NCI-H2107 (cell line): ENCODE data around the gene NTRK3.

Source experiments
- DNase-seq: peaks from one replicate; lab custom pipeline; 2025; lab: John Stamatoyannopoulos, UW

NTRK3 gene

GRCh38 chr15:88120026-88120425, 136.5 kb downstream of the NTRK3 start:
- no peak for DNase-seq

GRCh38 chr15:88118741-88119140, 137.8 kb downstream of the NTRK3 start:
- no peak for DNase-seq

DNA sequence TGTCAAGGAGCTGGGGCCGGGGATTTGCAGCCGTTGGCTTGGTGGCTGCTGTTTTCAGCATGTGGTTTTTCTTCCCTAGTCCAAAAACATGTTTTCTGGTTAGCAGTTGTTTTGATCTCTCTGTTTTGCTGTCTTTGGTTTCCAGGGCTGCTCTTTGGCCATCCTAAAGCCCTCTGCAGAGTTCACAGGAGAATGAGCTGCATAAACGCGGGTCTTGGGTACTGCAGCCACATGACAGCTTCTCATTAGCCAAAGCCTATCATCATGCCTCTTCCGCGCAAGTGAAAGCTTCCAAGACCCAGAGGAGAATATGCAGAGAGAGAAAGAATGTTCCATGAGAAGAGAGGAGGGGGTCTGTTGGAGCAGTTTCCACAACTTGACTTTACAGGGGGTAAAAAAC, 138.5 kb downstream of the NTRK3 start:
- DNase-seq, result no peak

DNA sequence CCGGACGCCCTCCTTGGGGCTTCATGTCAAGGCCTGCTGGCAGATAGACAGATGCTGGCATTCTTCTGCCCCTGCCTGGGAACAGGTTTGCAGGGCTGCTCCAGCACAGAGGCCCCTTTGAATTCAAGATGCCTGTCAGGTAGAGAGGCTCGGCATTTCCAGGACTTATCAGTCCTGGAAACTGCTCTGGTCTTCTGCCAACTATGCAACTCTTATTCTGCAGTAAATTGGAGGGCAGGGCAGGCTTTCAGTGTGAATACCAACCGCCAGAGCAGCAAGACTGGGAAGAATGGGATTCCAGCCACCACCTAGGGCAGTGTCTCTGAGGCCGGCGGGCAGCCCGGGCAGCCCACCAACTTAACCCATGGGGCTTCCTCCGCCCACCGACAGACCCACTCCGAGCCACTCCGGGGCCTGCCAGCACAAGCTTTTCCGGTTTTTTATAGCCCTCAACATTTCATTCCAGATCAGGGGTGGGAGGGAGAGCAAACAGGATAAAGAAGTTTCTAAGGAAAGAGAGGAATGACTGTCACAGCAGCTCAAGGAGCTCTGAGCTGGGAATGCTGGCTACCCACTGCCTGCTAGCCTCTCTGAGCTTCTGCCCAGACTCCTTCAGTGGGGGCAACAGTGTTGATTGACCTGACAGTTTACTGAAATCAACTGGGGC, 140.9 kb downstream of the NTRK3 start:
- DNase-seq, result no peak

- DNase-seq, result no peak
Observed at GRCh38 chr15:88113613-88114308, 142.8 kb downstream of the NTRK3 start.

- no peak for DNase-seq
Observed at GRCh38 chr15:88108991-88109390, 147.5 kb downstream of the NTRK3 start.

- DNase-seq, result no peak
Observed at GRCh38 chr15:88108477-88108876, 148.1 kb downstream of the NTRK3 start.

DNA sequence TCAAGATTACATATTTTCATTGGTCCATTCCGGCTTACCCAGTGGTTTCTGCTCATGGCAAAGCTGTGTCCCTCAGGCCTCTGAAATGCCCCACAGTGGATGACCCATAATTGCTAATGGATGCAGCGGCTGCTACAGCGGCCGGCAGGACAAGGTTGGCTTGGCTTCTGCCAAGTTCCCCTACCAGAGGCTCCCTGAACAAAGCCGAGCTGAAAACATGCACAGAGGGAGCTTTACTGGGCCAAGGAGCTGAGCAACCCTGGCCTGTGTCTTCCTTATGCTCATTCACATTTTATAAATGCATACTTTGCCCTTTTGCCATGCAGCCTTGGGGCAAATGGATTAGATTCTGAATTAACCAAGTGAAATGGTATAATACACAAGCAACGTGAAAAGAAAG, 150.5 kb downstream of the NTRK3 start:
- no peak for DNase-seq

DNA sequence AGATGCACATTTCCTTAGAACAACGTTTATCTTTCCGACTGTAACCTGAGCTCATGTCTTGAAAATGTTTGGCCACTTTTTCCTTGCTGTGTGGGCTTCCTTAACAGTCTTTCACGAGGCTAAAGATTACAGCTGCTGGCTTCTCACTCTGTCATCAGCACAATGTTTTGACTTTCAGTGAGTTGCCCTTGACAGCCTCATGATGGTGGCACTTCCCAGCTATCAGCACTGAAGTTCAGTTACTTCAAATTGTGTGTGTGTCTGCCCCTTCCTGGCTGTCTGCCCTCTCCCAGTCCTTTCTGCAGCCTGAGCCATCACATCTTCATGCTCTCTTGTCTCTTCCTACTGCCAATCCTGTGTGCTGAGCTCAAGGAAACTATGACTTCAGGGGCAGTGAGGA, 152.2 kb downstream of the NTRK3 start:
- DNase-seq, result no peak

DNA sequence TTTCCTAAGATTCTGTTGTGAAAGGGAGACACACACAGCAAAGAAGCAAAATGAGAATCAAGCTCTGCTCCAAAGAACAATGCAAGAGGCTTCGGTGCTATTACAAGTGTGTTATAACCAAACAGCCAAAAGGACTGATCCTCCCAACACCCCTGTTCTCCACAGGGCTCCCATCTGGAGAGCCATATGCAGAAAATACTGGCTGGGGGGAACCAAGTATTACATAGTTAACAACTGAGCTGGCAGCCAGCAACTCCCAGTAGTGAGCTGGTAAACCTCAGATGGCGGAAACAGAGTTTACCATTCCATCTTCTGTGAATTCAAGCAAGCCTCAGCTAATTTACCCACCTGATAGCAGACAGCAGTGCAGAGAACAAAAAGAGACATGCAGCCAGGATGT, 156.4 kb downstream of the NTRK3 start:
- no peak for DNase-seq

DNA sequence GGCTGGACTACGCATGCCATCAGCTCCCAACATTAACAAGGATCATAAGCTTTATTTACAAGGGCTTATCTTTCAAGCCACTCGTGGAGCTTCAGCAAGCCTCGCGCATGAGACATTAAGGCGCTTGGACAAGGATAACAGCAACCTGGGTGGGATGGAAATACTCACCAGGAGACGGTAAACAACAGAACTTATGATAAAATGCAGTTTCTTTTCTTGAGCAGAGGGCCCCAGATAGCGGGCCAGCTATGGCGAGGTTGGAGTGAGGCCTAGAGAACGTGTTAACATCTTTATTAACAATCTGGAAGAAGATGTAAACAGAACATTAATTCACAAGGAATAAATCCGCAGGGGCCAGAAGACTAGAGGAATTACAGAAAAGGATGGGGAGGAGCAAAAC, 158.2 kb downstream of the NTRK3 start:
- no peak for DNase-seq

DNA sequence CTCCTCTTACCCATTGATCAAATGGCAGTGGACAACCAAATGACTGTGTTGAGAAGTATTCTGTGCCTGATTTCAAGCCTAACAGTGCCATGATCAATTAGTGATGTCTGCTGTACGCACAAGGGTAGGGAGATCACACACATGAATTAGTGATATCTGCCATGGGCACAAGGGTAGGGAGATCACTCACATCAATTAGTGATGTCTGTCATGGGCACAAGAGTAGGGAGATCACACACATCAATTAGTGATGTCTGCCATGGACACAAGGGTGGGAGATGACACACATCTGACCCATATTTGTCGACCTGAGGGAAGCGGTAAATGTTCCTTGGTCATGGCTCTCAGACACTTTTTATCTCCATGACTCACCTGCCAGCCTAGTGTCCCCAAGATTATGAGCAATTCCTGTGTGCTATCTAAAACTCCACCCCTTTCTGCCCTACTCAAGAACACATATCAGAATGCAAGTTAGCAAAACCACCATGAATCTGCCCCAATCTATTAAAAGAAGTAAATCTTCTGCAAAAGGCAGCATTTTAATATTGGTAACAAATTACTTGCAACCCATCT, 165.0 kb downstream of the NTRK3 start:
- no peak for DNase-seq

GRCh38 chr15:88090481-88091011, 166.0 kb downstream of the NTRK3 start:
- no peak for DNase-seq

DNA sequence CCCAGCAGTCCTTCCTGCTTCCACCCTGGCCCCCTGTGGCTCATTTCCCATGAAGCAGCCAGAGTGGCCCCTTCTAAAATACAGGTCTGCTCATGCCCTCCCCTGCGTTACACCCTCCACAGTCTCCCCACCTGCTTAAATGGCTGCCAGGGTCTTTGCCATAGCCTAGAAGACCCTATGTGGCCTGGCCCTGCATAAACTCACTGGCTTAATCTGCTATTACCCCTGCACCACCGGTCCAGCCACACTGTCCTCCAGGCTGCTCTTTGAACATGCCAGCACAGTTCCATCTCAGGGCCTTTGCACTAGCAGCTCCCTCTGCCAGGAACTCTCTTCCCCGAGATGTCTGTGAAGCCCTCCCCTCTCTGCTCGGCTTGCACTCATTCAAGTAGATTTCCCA, 166.8 kb downstream of the NTRK3 start:
- no peak for DNase-seq

DNA sequence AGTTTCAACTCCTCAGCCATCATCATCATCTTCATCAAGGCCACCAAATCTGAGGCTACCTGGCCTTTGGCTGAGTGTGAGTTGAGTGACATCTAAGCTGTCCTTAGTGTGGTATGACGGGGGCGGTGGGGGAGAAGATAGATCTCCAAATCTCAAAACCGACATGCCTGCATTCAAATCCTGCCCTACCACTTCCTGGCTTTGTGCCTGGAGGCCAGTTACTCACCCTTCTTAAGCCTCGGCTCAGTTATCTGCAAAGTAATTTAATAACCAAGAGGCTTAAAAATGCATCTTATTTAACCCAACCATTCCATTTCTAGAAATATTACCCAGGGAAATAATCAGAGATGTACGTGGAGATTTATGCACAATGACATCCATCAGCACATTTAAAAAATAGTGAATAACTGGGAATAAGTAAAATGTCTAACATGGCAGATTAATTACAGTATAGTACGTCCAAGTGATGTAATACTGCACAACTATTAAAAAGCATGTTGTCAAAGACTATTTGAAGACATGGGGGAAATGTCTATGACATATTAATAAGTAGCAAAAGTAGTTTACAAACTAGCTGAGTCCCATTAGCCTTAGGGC, 167.4 kb downstream of the NTRK3 start:
- no peak for DNase-seq

- DNase-seq, result no peak
Observed at GRCh38 chr15:88083811-88084760, 172.5 kb downstream of the NTRK3 start.

GRCh38 chr15:88080616-88081015, 175.9 kb downstream of the NTRK3 start:
- DNase-seq, result no peak

DNA sequence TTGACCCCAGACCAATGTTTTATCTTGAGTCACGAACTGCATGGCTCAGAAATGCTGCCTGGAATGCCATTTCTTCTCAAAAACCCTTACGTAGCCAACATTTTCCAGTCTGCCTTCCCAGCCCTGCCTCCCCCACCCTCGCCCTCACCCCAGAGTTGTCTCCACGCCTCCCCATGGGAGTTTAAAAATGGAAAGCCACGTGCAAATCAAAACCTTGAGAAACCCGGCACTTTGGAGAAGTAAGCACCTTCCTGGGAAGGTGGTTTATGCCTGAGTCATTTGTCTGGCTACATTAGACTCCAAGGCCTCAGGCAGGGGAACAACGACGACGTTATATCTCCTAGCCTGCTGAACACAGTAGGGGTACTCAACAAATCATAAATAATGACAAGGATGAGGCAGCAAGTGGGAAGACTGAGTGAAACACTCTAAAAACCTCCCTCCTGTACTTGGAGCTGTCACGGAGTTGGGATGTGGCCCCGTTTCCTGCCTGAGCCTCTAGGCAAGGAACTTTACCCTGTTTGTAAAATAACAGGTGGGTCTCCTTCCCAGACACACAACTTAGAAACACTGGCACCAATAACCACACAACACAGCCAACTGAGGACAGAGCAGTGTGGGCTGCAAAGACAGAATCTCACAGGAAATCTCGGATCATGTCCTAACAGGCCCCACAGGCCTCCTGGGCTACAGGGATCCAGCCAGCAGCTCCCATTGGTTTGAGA, 179.1 kb downstream of the NTRK3 start:
- DNase-seq, result no peak

DNA sequence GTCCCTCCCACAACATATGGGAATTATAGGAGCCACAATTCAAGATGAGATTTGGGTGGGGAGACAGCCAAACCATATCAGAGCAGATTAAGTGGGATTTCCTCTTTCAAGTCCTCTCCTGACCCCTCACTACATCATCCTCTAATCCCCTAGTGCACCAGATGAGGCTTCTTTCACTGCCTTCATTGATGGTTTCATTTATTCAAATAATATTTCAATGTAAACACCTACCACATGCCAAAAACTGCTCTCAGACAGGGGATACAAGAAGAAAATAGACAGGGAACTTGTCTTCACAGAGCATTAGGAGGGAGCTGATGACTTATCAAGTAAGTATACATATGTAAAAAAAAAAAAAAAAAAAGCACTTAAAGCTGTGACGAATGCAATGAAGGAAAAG, 180.2 kb downstream of the NTRK3 start:
- DNase-seq, result no peak

DNA sequence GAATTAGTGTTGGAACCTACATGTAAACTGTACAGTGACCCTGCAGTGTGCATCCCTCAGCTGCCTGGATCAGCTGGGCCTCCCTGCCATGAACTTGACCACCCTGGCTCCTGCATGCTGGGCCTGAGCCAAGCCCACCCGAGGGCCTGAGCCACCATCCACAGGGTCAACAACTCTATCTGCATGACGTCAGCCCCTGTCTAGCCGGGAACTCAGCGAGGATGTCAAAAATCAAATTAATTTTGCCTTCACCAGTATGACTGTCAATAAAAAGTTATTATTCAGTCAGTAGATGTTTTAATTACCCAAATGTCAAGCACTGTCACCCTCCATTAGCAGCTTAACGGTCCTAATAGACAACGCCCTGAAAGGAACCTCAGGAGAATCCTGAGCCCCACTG, 181.4 kb downstream of the NTRK3 start:
- no peak for DNase-seq

DNA sequence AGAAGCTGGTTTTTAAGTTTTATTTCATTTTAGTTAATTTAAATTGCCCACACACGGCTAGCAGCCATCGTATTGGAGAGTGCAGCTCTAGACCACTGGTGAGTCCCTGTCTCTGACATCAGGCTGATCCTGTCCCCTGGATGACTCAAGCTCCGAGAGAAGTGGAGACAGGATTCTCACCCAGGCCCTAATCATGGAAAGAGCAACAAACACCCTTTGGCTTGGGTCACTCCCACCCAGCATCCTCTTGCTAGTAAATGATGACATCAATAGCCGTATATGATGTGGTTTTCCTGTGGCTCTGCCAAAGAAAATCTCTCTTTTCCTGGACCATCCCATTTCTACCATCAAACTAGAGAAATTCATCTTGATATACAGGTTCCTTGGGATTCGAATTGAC, 182.2 kb downstream of the NTRK3 start:
- DNase-seq, result no peak
